ENCODE measurements around the gene CDH5. TPM values are rescaled to one million over a fixed set of nuclear protein-coding genes. Genes with fewer than 3 reads are reported as not detected.

Gene CDH5
- total RNA-seq, 1 donor from 2014 or later = 9.6 TPM

GRCh38 chr16:66441586-66442375 lies 75.3 kb downstream of the CDH5 start:
- Mint-ChIP-seq H3K27ac (ENCODE audit: unreplicated experiment) (no peak overlapping the region), H3K9me3 (ENCODE audit: unreplicated experiment) (peaks cover 4% of the 10 kb centered on the region), H3K27me3 (ENCODE audit: unreplicated experiment) (peaks cover 13% of the 10 kb centered on the region), H3K4me3 (ENCODE audit: unreplicated experiment) (no peak overlapping the region), H3K4me1 (ENCODE audit: low read depth, unreplicated experiment) (no peaks in the 10 kb centered on the region), H3K36me3 (ENCODE audit: unreplicated experiment) (no peaks in the 10 kb centered on the region)
- DNase-seq = no peak
- no peak for TF ChIP-seq CTCF (IDR thresholded peaks at IDR 0.05; ENCODE audit: partially characterized antibody, unreplicated experiment)

DNA sequence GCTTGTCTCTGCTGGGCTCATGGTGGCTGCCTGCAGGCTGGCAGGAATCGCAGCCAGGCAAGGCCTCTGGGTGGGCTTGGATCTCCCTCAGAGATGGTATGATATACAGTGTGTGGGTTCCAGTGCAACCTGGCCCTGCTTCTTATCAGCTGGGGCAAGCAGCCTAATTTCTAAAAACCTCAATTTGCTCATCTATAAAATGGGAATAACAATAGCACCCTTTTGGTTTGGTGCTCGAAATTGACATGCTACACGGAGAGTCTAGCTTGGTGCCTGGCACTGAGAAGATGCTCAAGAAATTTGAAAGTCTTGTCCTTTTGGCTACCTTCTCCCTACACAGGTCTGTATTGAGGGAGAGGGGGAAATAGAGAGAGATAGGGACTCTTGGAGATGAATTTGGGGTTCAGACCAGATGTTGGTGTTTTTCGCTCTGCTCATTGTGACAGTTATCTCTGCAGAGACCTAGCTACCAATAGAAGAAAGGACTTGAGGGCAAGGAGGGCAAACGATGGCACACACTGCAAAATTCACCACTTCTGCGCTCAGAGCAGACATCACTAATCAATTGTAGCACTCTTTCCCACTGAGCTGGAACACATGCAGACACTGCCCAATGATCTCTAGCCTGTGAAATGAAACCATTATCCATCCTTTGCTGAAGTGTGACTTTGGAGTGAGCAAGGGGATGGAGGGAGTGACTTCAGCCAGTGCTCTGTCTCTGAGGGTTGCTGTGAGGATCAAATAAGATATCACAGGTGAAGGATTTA lies 76.2 kb downstream of the CDH5 start:
- no peak overlapping the region for H3K27ac Mint-ChIP-seq (ENCODE audit: unreplicated experiment)
- TF ChIP-seq CTCF (IDR thresholded peaks at IDR 0.05; ENCODE audit: partially characterized antibody, unreplicated experiment) = no peak
- no peak overlapping the region for H3K4me3 Mint-ChIP-seq (ENCODE audit: unreplicated experiment)
- peaks cover 4% of the 10 kb centered on the region for H3K9me3 Mint-ChIP-seq (ENCODE audit: unreplicated experiment)
- no peak for DNase-seq
- no peaks in the 10 kb centered on the region for H3K36me3 Mint-ChIP-seq (ENCODE audit: unreplicated experiment)
- H3K27me3 Mint-ChIP-seq (ENCODE audit: unreplicated experiment) = peaks cover 13% of the 10 kb centered on the region
- H3K4me1 Mint-ChIP-seq (ENCODE audit: low read depth, unreplicated experiment) = no peaks in the 10 kb centered on the region

DNA sequence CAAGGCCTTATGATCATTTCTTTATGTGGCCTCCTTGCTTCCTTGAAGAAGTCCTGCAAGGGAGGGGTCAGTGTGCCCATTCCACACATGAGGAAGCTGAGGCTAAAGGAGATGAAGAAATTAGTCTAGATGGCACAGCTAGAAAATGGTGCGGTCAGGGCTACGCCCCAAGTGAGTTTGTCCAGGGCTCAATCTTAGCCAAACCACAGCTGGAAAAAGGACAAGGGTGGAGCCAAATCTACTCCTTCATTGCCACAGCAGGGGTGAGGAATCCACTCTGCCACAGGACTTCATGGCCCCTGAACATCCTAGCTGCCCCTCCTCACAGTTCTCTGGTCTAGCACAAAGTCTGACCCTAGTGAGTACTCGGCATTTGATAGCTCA lies 76.8 kb downstream of the CDH5 start:
- Mint-ChIP-seq H3K4me3 (ENCODE audit: unreplicated experiment) (no peak overlapping the region), H3K9me3 (ENCODE audit: unreplicated experiment) (peaks cover 4% of the 10 kb centered on the region)

DNA sequence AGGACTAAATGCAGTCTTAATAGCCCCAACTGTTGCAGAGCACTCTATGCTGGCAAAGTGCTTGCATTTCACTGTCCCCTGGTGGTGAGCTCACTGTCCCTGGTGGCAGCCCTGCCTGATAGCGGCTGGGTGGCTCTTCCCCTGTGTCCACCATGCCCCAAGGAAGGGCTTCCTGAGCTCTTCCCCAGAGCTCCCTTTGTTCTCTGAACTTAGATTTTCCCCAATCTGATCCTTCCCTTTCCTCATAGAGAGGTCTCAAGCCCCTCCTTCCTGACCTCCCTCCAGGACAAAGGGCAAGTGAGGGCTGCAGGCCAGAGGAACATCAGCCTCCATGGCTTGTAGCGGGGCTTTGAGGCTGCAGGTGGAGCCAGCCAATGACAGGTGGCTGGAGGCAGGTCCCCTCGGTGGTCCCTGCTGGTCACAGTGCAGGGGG lies 77.6 kb downstream of the CDH5 start:
- no peaks in the 10 kb centered on the region for H3K4me1 Mint-ChIP-seq (ENCODE audit: low read depth, unreplicated experiment)
- TF ChIP-seq CTCF (IDR thresholded peaks at IDR 0.05; ENCODE audit: partially characterized antibody, unreplicated experiment) = no peak
- peaks cover 10% of the 10 kb centered on the region for H3K27me3 Mint-ChIP-seq (ENCODE audit: unreplicated experiment)
- H3K4me3 Mint-ChIP-seq (ENCODE audit: unreplicated experiment) = no peak overlapping the region
- no peaks in the 10 kb centered on the region for H3K36me3 Mint-ChIP-seq (ENCODE audit: unreplicated experiment)
- H3K27ac Mint-ChIP-seq (ENCODE audit: unreplicated experiment) = no peak overlapping the region
- DNase-seq = no peak
- peaks cover 4% of the 10 kb centered on the region for H3K9me3 Mint-ChIP-seq (ENCODE audit: unreplicated experiment)

More for the DNA sequence above, 76.8 kb downstream of the CDH5 start:
- Mint-ChIP-seq H3K27ac (ENCODE audit: unreplicated experiment) (no peak overlapping the region), H3K27me3 (ENCODE audit: unreplicated experiment) (peaks cover 13% of the 10 kb centered on the region), H3K4me1 (ENCODE audit: low read depth, unreplicated experiment) (no peaks in the 10 kb centered on the region), H3K36me3 (ENCODE audit: unreplicated experiment) (no peaks in the 10 kb centered on the region)
- no peak for TF ChIP-seq CTCF (IDR thresholded peaks at IDR 0.05; ENCODE audit: partially characterized antibody, unreplicated experiment)
- DNase-seq = no peak

DNA sequence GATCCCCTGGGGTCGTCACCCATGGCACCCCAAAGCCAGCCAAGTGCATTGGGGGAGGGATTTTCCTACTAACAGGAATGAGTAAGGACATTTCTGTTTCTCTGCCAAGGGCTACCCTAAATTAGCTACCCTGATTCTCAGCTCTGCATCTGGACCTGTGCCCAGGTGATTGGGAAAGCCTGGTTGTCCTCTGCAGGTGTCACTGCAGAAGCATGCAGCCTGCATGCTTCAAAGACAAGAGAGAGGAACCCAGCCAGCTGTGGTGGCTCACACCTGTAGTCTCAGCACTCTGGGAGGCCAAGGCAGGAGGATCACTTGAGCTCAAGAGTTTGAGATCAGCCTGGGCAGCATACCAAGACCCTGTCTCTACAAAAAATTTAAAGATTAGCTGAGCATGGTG lies 80.2 kb downstream of the CDH5 start:
- no peak overlapping the region for H3K4me3 Mint-ChIP-seq (ENCODE audit: unreplicated experiment)
- DNase-seq = no peak
- TF ChIP-seq CTCF (IDR thresholded peaks at IDR 0.05; ENCODE audit: partially characterized antibody, unreplicated experiment) = no peak
- H3K36me3 Mint-ChIP-seq (ENCODE audit: unreplicated experiment) = no peaks in the 10 kb centered on the region
- H3K27ac Mint-ChIP-seq (ENCODE audit: unreplicated experiment) = no peak overlapping the region
- peaks cover 3% of the 10 kb centered on the region for H3K9me3 Mint-ChIP-seq (ENCODE audit: unreplicated experiment)
- no peaks in the 10 kb centered on the region for H3K4me1 Mint-ChIP-seq (ENCODE audit: low read depth, unreplicated experiment)
- H3K27me3 Mint-ChIP-seq (ENCODE audit: unreplicated experiment) = peaks cover 10% of the 10 kb centered on the region
